Stimulated activated CD4-positive, alpha-beta T cell treated with anti-CD3 and anti-CD28 coated beads, TNF-alpha, amount 100 ng/mL, for 1 hour (primary cell): ENCODE data around the gene GLE1.
"Not testable (repeated sequence)": the region's sequence is repeated elsewhere in the genome, so short reads cannot be mapped to it uniquely, and the experiment has no call there.

Source experiments
- DNase-seq, 3 donors: peaks; one replicate each; pipeline ENCODE4 v3.0.0-alpha.2; 2020; ENCODE audit warnings: low read depth in 3 of 3, low spot score in 1 of 3

GLE1 gene

GRCh38 chr9:128550770-128551656 lies 46.5 kb downstream of the GLE1 start:
- DNase-seq, result no peak

GRCh38 chr9:128551657-128552152 lies 47.2 kb downstream of the GLE1 start:
- no peak for DNase-seq

GRCh38 chr9:128552153-128552743 lies 47.7 kb downstream of the GLE1 start, which contains the start of gene SPTAN1:
Gene SPTAN1 (plus strand): TSS chr9:128552587. CDS start chr9:128566741, 14,154 bp downstream.
- DNase-seq, result peak; percentile 88 to 95 (median 89)

- peak; percentile 10 to 29 (median 18) for DNase-seq
Measured at GRCh38 chr9:128552744-128553440, 48.4 kb downstream of the GLE1 start.

GRCh38 chr9:128553728-128554127 lies 49.2 kb downstream of the GLE1 start:
- no peak for DNase-seq

- no peak for DNase-seq
Measured at GRCh38 chr9:128554155-128554862, 49.8 kb downstream of the GLE1 start.

GRCh38 chr9:128555180-128555721 lies 50.7 kb downstream of the GLE1 start:
- DNase-seq, result no peak

- no peak for DNase-seq
Measured at GRCh38 chr9:128556276-128556675, 51.8 kb downstream of the GLE1 start.

- DNase-seq, result no peak
Measured at GRCh38 chr9:128556926-128557634, 52.6 kb downstream of the GLE1 start.

GRCh38 chr9:128558431-128559310 lies 54.2 kb downstream of the GLE1 start:
- peak in 1 of 3 donors; percentile 4 for DNase-seq

- no peak for DNase-seq
Measured at GRCh38 chr9:128565578-128565977, 61.1 kb downstream of the GLE1 start.

GRCh38 chr9:128568470-128569078 lies 64.1 kb downstream of the GLE1 start:
- no peak for DNase-seq

GRCh38 chr9:128575469-128575868 lies 71.0 kb downstream of the GLE1 start:
- no peak for DNase-seq

- DNase-seq, result no peak
Measured at GRCh38 chr9:128575916-128576315, 71.4 kb downstream of the GLE1 start.

GRCh38 chr9:128577206-128577605 lies 72.7 kb downstream of the GLE1 start:
- no peak for DNase-seq

GRCh38 chr9:128579194-128579593 lies 74.7 kb downstream of the GLE1 start:
- no peak for DNase-seq

GRCh38 chr9:128580731-128581130 lies 76.2 kb downstream of the GLE1 start:
- DNase-seq, result no peak

GRCh38 chr9:128585155-128585554 lies 80.6 kb downstream of the GLE1 start:
- DNase-seq, result not testable (repeated sequence)

GRCh38 chr9:128586934-128587333 lies 82.4 kb downstream of the GLE1 start:
- not testable (repeated sequence) for DNase-seq
